Gastroesophageal sphincter (tissue), 3 donors: ENCODE results near the gene NAA25.

Experiments used
- CTCF ChIP-seq, 4 experiments: fragments of 200-600 bp in 2 of 4; fragments of 450-650 bp in 2 of 4; sonication (generic) in 1 of 4; IDR thresholded peaks; one replicate each; pipeline ENCODE4 v1.5.1; 2017 to 2019; ENCODE audit warnings: antibody characterized with exemption in 4 of 4, mild to moderate bottlenecking in 2 of 4, moderate library complexity in 2 of 4
- POLR2AphosphoS5 ChIP-seq: sonication (generic); formaldehyde crosslinking; IDR thresholded peaks from one replicate; pipeline ENCODE4 v1.6.1; 2017; ENCODE audit warnings: antibody characterized with exemption

- TF ChIP-seq CTCF (IDR thresholded peaks at IDR 0.05): no peak
- no peak for TF ChIP-seq POLR2AphosphoS5
These were observed 17.0 kb downstream of the NAA25 start for GRCh38 chr12:112091563-112091962.
